ENCODE results near the gene RASGRF2.
"Not testable (repeated sequence)": the region's sequence is repeated elsewhere in the genome, so short reads cannot be mapped to it uniquely, and the experiment has no call there.

The RASGRF2 gene

GRCh38 chr5:80982093-80982492, 21.9 kb downstream of the RASGRF2 start:
- DNase-seq (ENCODE audit: low read depth in 1 of 2, low spot score in 1 of 2): no peak

GRCh38 chr5:80985600-80986228, 25.6 kb downstream of the RASGRF2 start:
- DNase-seq (ENCODE audit: low read depth in 1 of 2, low spot score in 1 of 2): no peak

GRCh38 chr5:80986382-80986781, 26.2 kb downstream of the RASGRF2 start:
- no peak for DNase-seq (ENCODE audit: low read depth in 1 of 2, low spot score in 1 of 2)

- DNase-seq (ENCODE audit: low read depth in 1 of 2, low spot score in 1 of 2): no peak
Measured at GRCh38 chr5:80987078-80987766, 27.1 kb downstream of the RASGRF2 start.

- no peak for DNase-seq (ENCODE audit: low read depth in 1 of 2, low spot score in 1 of 2)
Measured at GRCh38 chr5:80988419-80988935, 28.3 kb downstream of the RASGRF2 start.

GRCh38 chr5:80989883-80990282, 29.7 kb downstream of the RASGRF2 start:
- DNase-seq (ENCODE audit: low read depth in 1 of 2, low spot score in 1 of 2): no peak

- DNase-seq (ENCODE audit: low read depth in 1 of 2, low spot score in 1 of 2): no peak
Measured at GRCh38 chr5:80990527-80990926, 30.4 kb downstream of the RASGRF2 start.

- DNase-seq (ENCODE audit: low read depth in 1 of 2, low spot score in 1 of 2): no peak
Measured at GRCh38 chr5:80990971-80991370, 30.8 kb downstream of the RASGRF2 start.

- no peak for DNase-seq (ENCODE audit: low read depth in 1 of 2, low spot score in 1 of 2)
Measured at GRCh38 chr5:80995908-80996307, 35.7 kb downstream of the RASGRF2 start.

GRCh38 chr5:80998590-80998979, 38.4 kb downstream of the RASGRF2 start:
- no peak for DNase-seq (ENCODE audit: low read depth in 1 of 2, low spot score in 1 of 2)

GRCh38 chr5:81003811-81004386, 43.7 kb downstream of the RASGRF2 start:
- no peak for DNase-seq (ENCODE audit: low read depth in 1 of 2, low spot score in 1 of 2)

GRCh38 chr5:81005708-81006107, 45.5 kb downstream of the RASGRF2 start:
- no peak for DNase-seq (ENCODE audit: low read depth in 1 of 2, low spot score in 1 of 2)

- DNase-seq (ENCODE audit: low read depth in 1 of 2, low spot score in 1 of 2): no peak
Measured at GRCh38 chr5:81006231-81006630, 46.1 kb downstream of the RASGRF2 start.

- DNase-seq (ENCODE audit: low read depth in 1 of 2, low spot score in 1 of 2): no peak
Measured at GRCh38 chr5:81006947-81007636, 46.9 kb downstream of the RASGRF2 start.

GRCh38 chr5:81007637-81008027, 47.5 kb downstream of the RASGRF2 start:
- DNase-seq (ENCODE audit: low read depth in 1 of 2, low spot score in 1 of 2): no peak

- DNase-seq (ENCODE audit: low read depth in 1 of 2, low spot score in 1 of 2): no peak
Measured at GRCh38 chr5:81010336-81011169, 50.4 kb downstream of the RASGRF2 start.

- DNase-seq (ENCODE audit: low read depth in 1 of 2, low spot score in 1 of 2): no peak
Measured at GRCh38 chr5:81014348-81014747, 54.2 kb downstream of the RASGRF2 start.

GRCh38 chr5:81016116-81016515, 56.0 kb downstream of the RASGRF2 start:
- DNase-seq (ENCODE audit: low read depth in 1 of 2, low spot score in 1 of 2): no peak

GRCh38 chr5:81017320-81017719, 57.2 kb downstream of the RASGRF2 start:
- DNase-seq (ENCODE audit: low read depth in 1 of 2, low spot score in 1 of 2): no peak

GRCh38 chr5:81018608-81019007, 58.4 kb downstream of the RASGRF2 start:
- DNase-seq (ENCODE audit: low read depth in 1 of 2, low spot score in 1 of 2): not testable (repeated sequence)

GRCh38 chr5:81019748-81020147, 59.6 kb downstream of the RASGRF2 start:
- DNase-seq (ENCODE audit: low read depth in 1 of 2, low spot score in 1 of 2): no peak
